H1 (cell line): ENCODE data around the gene CYTIP. TPM values are rescaled to one million over a fixed set of nuclear protein-coding genes. Genes with fewer than 3 reads are reported as not detected.

Experiments
- CTCF ChIA-PET: fragments of 300-600 bp; sonication (Branson Sonifier 250); formaldehyde crosslinking; loops from one replicate; lab custom pipeline; 2021; ENCODE audit not compliant: partially characterized antibody; lab: Charles Lee
- POLR2A ChIA-PET: fragments of 300-600 bp; sonication (Branson Sonifier 250); formaldehyde crosslinking; loops from one replicate; lab custom pipeline; 2021; ENCODE audit warnings: inconsistent platforms; ENCODE audit not compliant: partially characterized antibody; lab: Charles Lee
- DNase-seq, 2 experiments: peaks; one replicate each; pipeline versions ENCODE4 v3.0.0 to v3.0.0-alpha.2; 2010 to 2022; ENCODE audit warnings: low spot score in 2 of 2, low read depth in 1 of 2, mixed read lengths in 1 of 2
- FAIRE-seq: peaks from 2 replicates; lab custom pipeline; 2011; peaks lifted over from hg19 to GRCh38; lab: Jason Lieb, UNC
- H2AFZ ChIP-seq: 2 replicates; pipeline ENCODE4 v1.8.1; 2012; ENCODE audit warnings: low read length, inconsistent platforms
- H2AK5ac ChIP-seq: 2 replicates; pipeline ENCODE4 v1.6.1; 2013; ENCODE audit warnings: low read depth, low read length
- H2BK120ac ChIP-seq: replicated peaks from 2 replicates; pipeline ENCODE3; 2013; ENCODE audit warnings: low read depth, low read length, inconsistent platforms
- H2BK12ac ChIP-seq: 2 replicates; pipeline ENCODE4 v1.6.1; 2013; ENCODE audit warnings: low read depth, low read length
- H2BK15ac ChIP-seq: 2 replicates; pipeline ENCODE4 v1.6.1; 2013; ENCODE audit warnings: low read length
- H2BK20ac ChIP-seq: 2 replicates; pipeline ENCODE4 v1.6.1; 2013; ENCODE audit warnings: low read length
- H2BK5ac ChIP-seq: 2 replicates; pipeline ENCODE4 v1.6.1; 2013; ENCODE audit warnings: low read depth, low read length
- H3K14ac ChIP-seq: 2 replicates; pipeline ENCODE4 v1.6.1; 2013; ENCODE audit warnings: inconsistent platforms; ENCODE audit not compliant: insufficient read length
- H3K18ac ChIP-seq: 2 replicates; pipeline ENCODE4 v1.6.1; 2013; ENCODE audit warnings: low read length; ENCODE audit errors: extremely low read depth
- H3K23ac ChIP-seq: 2 replicates; pipeline ENCODE4 v1.6.1; 2013; ENCODE audit warnings: inconsistent platforms; ENCODE audit not compliant: insufficient read length
- H3K23me2 ChIP-seq: 2 replicates; pipeline ENCODE4 v1.6.1; 2013; ENCODE audit warnings: low read depth, low read length
- H3K27ac ChIP-seq: 2 replicates; pipeline ENCODE4 v1.6.1; 2011; ENCODE audit warnings: low read depth, low read length, inconsistent platforms
- H3K27me3 ChIP-seq, 4 experiments: replicated peaks in 1 of 4; 1 replicate in 1 of 4; 2 replicates in 3 of 4; pipeline versions ENCODE4 v1.6.1 to v1.8.1; 2011 to 2013; ENCODE audit warnings: low read length in 3 of 4, mild to moderate bottlenecking in 3 of 4, inconsistent platforms in 2 of 4, mixed read lengths in 2 of 4, moderate library complexity in 1 of 4; ENCODE audit not compliant: control insufficient read depth in 3 of 4, insufficient read depth in 3 of 4; ENCODE audit errors: extremely low read depth in 1 of 4
- H3K36me3 ChIP-seq, 4 experiments: 2 replicates each; pipeline versions ENCODE4 v1.6.1 to v1.8.1; 2011 to 2013; ENCODE audit warnings: mild to moderate bottlenecking in 4 of 4, low read length in 3 of 4, moderate library complexity in 2 of 4, control low read depth in 1 of 4, inconsistent platforms in 1 of 4; ENCODE audit not compliant: insufficient read depth in 4 of 4, control insufficient read depth in 2 of 4
- H3K4ac ChIP-seq: replicated peaks from 2 replicates; pipeline ENCODE3; 2013; ENCODE audit warnings: low read length, low read depth, mixed read lengths, inconsistent platforms; ENCODE audit not compliant: insufficient read length
- H3K4me1 ChIP-seq, 4 experiments: replicated peaks in 1 of 4; 1 replicate in 1 of 4; 2 replicates in 3 of 4; pipeline versions ENCODE4 v1.6.1 to v1.8.1; 2011 to 2013; ENCODE audit warnings: low read length in 3 of 4, inconsistent platforms in 2 of 4, mixed read lengths in 1 of 4; ENCODE audit not compliant: insufficient read depth in 4 of 4, control insufficient read depth in 3 of 4
- H3K4me2 ChIP-seq, 2 experiments: 2 replicates each; pipeline versions ENCODE4 v1.6.1 to v1.8.1; 2011 to 2013; ENCODE audit warnings: low read depth in 2 of 2, low read length in 2 of 2, control low read depth in 1 of 2, inconsistent platforms in 1 of 2, mild to moderate bottlenecking in 1 of 2; ENCODE audit not compliant: insufficient read depth in 1 of 2
- H3K4me3 ChIP-seq, 4 experiments: fragments of 200-600, 300-600 bp in 1 of 4; sonication (generic), shearing (Covaris generic), sonication (Bioruptor Twin) in 1 of 4; 2 replicates each; pipeline versions ENCODE4 v1.5.1 to v1.8.1; 2011 to 2016; ENCODE audit warnings: low read length in 4 of 4, low read depth in 3 of 4, control low read depth in 2 of 4, inconsistent platforms in 2 of 4, mild to moderate bottlenecking in 2 of 4, mixed read lengths in 1 of 4, moderate library complexity in 1 of 4; ENCODE audit not compliant: insufficient read depth in 2 of 4; ENCODE audit errors: extremely low read depth in 1 of 4
- H3K56ac ChIP-seq: replicated peaks from 2 replicates; pipeline ENCODE3; 2013; ENCODE audit warnings: low read depth, mild to moderate bottlenecking, mixed read lengths, low read length, inconsistent platforms; ENCODE audit not compliant: insufficient read length
- H3K79me1 ChIP-seq: 2 replicates; pipeline ENCODE4 v1.6.1; 2013; ENCODE audit warnings: low read depth, low read length, control low read depth
- H3K79me2 ChIP-seq, 2 experiments: 2 replicates each; pipeline versions ENCODE4 v1.6.1 to v1.8.1; 2012 to 2013; ENCODE audit warnings: low read length in 2 of 2, mild to moderate bottlenecking in 2 of 2, inconsistent platforms in 1 of 2; ENCODE audit not compliant: insufficient read depth in 2 of 2, control insufficient read depth in 1 of 2
- H3K9ac ChIP-seq, 4 experiments: replicated peaks in 1 of 4; 1 replicate in 1 of 4; 2 replicates in 3 of 4; pipeline versions ENCODE4 v1.6.1 to v1.8.1; 2011 to 2013; ENCODE audit warnings: low read depth in 3 of 4, low read length in 3 of 4, control low read depth in 2 of 4, mild to moderate bottlenecking in 2 of 4, moderate library complexity in 2 of 4, inconsistent platforms in 1 of 4; ENCODE audit errors: extremely low read depth in 1 of 4
- H3K9me3 ChIP-seq, 2 experiments: 2 replicates each; pipeline versions ENCODE4 v1.6.1 to v1.8.1; 2012 to 2013; ENCODE audit warnings: mild to moderate bottlenecking in 2 of 2, moderate library complexity in 2 of 2, control low read depth in 1 of 2, inconsistent platforms in 1 of 2, low read depth in 1 of 2, low read length in 1 of 2, mixed read lengths in 1 of 2; ENCODE audit not compliant: insufficient read depth in 2 of 2
- H4K20me1 ChIP-seq, 2 experiments: replicated peaks in 1 of 2; 2 replicates each; pipeline versions ENCODE3 to v1.8.1; 2011 to 2013; ENCODE audit warnings: inconsistent platforms in 2 of 2, low read length in 2 of 2, mild to moderate bottlenecking in 1 of 2; ENCODE audit not compliant: insufficient read depth in 2 of 2, control insufficient read depth in 1 of 2
- H4K5ac ChIP-seq: 2 replicates; pipeline ENCODE4 v1.6.1; 2013; ENCODE audit warnings: low read length, low read depth, mixed read lengths, inconsistent platforms; ENCODE audit not compliant: insufficient read length
- H4K8ac ChIP-seq: 2 replicates; pipeline ENCODE4 v1.8.0; 2013; ENCODE audit warnings: mild to moderate bottlenecking, moderate library complexity, low read length, inconsistent platforms; ENCODE audit not compliant: insufficient read depth; ENCODE audit errors: extremely low read depth
- H4K91ac ChIP-seq: replicated peaks from 2 replicates; pipeline ENCODE3; 2013; ENCODE audit warnings: low read length, mixed read lengths, inconsistent platforms; ENCODE audit not compliant: insufficient read length
- ASH2L ChIP-seq: fragments of 200-600, 300-600 bp; sonication (generic); IDR thresholded peaks from one replicate; pipeline ENCODE4 v1.7.1; 2017; ENCODE audit warnings: low read length
- BACH1 ChIP-seq: IDR thresholded peaks from 2 replicates; pipeline ENCODE4 v1.6.1; 2012; ENCODE audit warnings: low read length, improper control_type of control experiment
- CHD1 ChIP-seq: IDR thresholded peaks from 2 replicates; pipeline ENCODE4 v1.6.1; 2012; ENCODE audit warnings: low read depth, low read length, improper control_type of control experiment
- EGR1 ChIP-seq: IDR thresholded peaks from 2 replicates; pipeline ENCODE4 v1.6.1; 2011; ENCODE audit warnings: low read depth, low read length, borderline replicate concordance
- EP300 ChIP-seq, 2 experiments: IDR thresholded peaks; 1 replicate in 1 of 2; 2 replicates in 1 of 2; pipeline ENCODE4 v1.6.1; 2011 to 2012; ENCODE audit warnings: low read depth in 2 of 2, low read length in 2 of 2, mild to moderate bottlenecking in 2 of 2, borderline replicate concordance in 1 of 2, inconsistent platforms in 1 of 2, moderate library complexity in 1 of 2
- KDM4A ChIP-seq: IDR thresholded peaks from one replicate; pipeline ENCODE4 v1.7.1; 2012; ENCODE audit warnings: low read depth, mild to moderate bottlenecking, moderate library complexity, low read length, inconsistent platforms; ENCODE audit not compliant: severe bottlenecking
- NRF1 ChIP-seq: IDR thresholded peaks from 2 replicates; pipeline ENCODE4 v1.6.1; 2011; ENCODE audit warnings: mild to moderate bottlenecking, low read depth, low read length, improper control_type of control experiment
- POLR2AphosphoS5 ChIP-seq: IDR thresholded peaks from 2 replicates; pipeline ENCODE4 v1.6.1; 2011; ENCODE audit warnings: low read depth, low read length
- SUZ12 ChIP-seq: fragments of 200-600 bp; sonication (generic); IDR thresholded peaks from 2 replicates; pipeline ENCODE4 v1.6.1; 2012; ENCODE audit warnings: mild to moderate bottlenecking, inconsistent platforms, low read length, moderate library complexity, mixed read lengths
- TAF1 ChIP-seq: IDR thresholded peaks from 2 replicates; pipeline ENCODE4 v1.6.1; 2011; ENCODE audit warnings: mild to moderate bottlenecking, low read depth, low read length
- TAF7 ChIP-seq: optimal IDR thresholded peaks from 2 replicates; pipeline ENCODE3; 2011; ENCODE audit warnings: low read depth, mild to moderate bottlenecking, inconsistent platforms, low read length, moderate library complexity, borderline replicate concordance
- ZNF274 ChIP-seq: IDR thresholded peaks from 2 replicates; pipeline ENCODE4 v1.7.0; 2012; ENCODE audit warnings: low read length, borderline replicate concordance; ENCODE audit errors: extremely low read depth
- WGBS, 2 experiments: shearing (Covaris generic) in 1 of 2; methylation state at CpG; one replicate each; pipeline versions ENCODE4 v1.1.6 to v1.1.7; 2013 to 2015; ENCODE audit warnings: low lambda C conversion rate in 2 of 2, mixed read lengths in 2 of 2, inconsistent platforms in 1 of 2, low coverage in 1 of 2, missing lambda C conversion rate in 1 of 2; ENCODE audit not compliant: insufficient replicate concordance in 2 of 2, insufficient coverage in 1 of 2, insufficient read length in 1 of 2; ENCODE audit errors: extremely low coverage in 1 of 2, missing lambda C conversion rate in 1 of 2; 5-methylcytosine and 5-hydroxymethylcytosine counted together
- polyA plus RNA-seq, 7 experiments: library from polyadenylated mRNA; depleted of rRNA in 3 of 7; stranded (reverse) in 5 of 7; unstranded in 2 of 7; fragments of >200 nt in 5 of 7; fragments of 200-250 nt in 2 of 7; gene quantifications; 1 replicate in 5 of 7; 2 replicates in 1 of 7; 4 replicates in 1 of 7; pipeline versions ENCODE4 v1.2.1 to v1.2.3, GENCODE V29; 2011 to 2013; ENCODE audit warnings: missing spikeins in 2 of 7, mixed read lengths in 2 of 7
- total RNA-seq: library from RNA; stranded (reverse); fragmentation: NEBNext Ultra II Directional; extraction: Animal tissue kit (Norgen Biotek cat#: 25700); gene quantifications from 2 replicates; pipeline ENCODE4 v1.2.1, GENCODE V29; 2021
- TF ChIP-seq, protein P1 (sequence below): IDR thresholded peaks from 2 replicates; pipeline ENCODE4 v1.6.1; 2011; ENCODE audit warnings: low read length, improper control_type of control experiment

The CYTIP gene
- total and polyA plus RNA-seq, 2 of the 8 experiments (the other 6 are each of a cell fraction or from before 2014, with no cell fraction given) = 0.12 TPM; not detected in 1

DNA sequence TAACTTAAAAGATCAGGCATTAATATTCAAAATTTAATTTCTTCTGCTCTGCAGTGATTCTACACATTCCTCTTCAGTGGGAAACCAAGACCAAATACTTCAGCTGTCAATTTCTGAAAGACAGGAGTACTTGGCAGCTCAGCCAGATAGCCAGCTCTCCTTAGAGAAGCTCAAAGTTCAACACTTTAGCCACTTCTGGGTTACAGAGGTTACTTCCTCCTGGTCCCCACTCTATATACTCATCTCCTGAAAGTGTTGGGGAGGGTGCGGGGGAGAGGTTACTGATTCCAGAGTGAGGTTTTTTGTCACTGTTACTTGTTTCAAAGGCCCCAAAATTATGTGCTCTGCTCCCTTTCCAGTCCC, 4.1 kb downstream of the CYTIP start:
- Histone ChIP-seq H4K8ac (no peak overlapping the region), H2AK5ac (no peak overlapping the region), H4K20me1 (no peaks in the 10 kb centered on the region), H3K4ac (no peak overlapping the region), H3K4me2 (no peak overlapping the region), H3K4me1 (no peaks in the 10 kb centered on the region), H3K79me1 (no peaks in the 10 kb centered on the region), H3K9me3 (no peaks in the 10 kb centered on the region), H3K27ac (no peak overlapping the region), H3K14ac (no peak overlapping the region), H4K5ac (no peak overlapping the region), H3K18ac (no peak overlapping the region), H3K23me2 (no peaks in the 10 kb centered on the region), H2BK15ac (no peak overlapping the region), H3K36me3 (no peaks in the 10 kb centered on the region), H3K9ac (no peak overlapping the region), H2BK120ac (no peak overlapping the region), H3K79me2 (no peaks in the 10 kb centered on the region), H2BK12ac (no peak overlapping the region), H2BK20ac (no peak overlapping the region), H3K56ac (no peak overlapping the region), H2BK5ac (no peak overlapping the region), H2AFZ (no peak overlapping the region), H3K23ac (no peak overlapping the region), H3K4me3 (no peak overlapping the region), H4K91ac (no peak overlapping the region), H3K27me3 (no peaks in the 10 kb centered on the region)
- ChIA-PET CTCF (interaction anchor here (0.9 to 2.7 kb wide), 5 partner anchors 14 to 189 kb away, joined by 3 to 8 read pairs (median 3); no protein-coding TSS in a partner anchor), POLR2A (no interaction called here)
- WGBS, 2 experiments = 89% methylated on average over 1 of the region's 1 CpG; no CpG with 5 or more reads in 1 of the 2 experiments
- TF ChIP-seq ASH2L (no peak), ZNF274 (no peak), EGR1 (no peak), SUZ12 (no peak), EP300 (IDR thresholded peaks at IDR 0.05; ENCODE audit: borderline replicate concordance in 1 of 2, low read depth in 2 of 2, low read length in 2 of 2) (no peak), CHD1 (no peak), NRF1 (no peak), TAF1 (no peak), KDM4A (no peak), BACH1 (no peak), TAF7 (no peak), POLR2AphosphoS5 (no peak)
- TF ChIP-seq, protein P1, sequence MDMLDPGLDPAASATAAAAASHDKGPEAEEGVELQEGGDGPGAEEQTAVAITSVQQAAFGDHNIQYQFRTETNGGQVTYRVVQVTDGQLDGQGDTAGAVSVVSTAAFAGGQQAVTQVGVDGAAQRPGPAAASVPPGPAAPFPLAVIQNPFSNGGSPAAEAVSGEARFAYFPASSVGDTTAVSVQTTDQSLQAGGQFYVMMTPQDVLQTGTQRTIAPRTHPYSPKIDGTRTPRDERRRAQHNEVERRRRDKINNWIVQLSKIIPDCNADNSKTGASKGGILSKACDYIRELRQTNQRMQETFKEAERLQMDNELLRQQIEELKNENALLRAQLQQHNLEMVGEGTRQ = no peak
- DNase-seq (no peak), FAIRE-seq (no peak)
